GM19023 (cell line): Measurements from ENCODE around the gene ZFYVE27.

ENCODE experiments used
- ATAC-seq: cut with Tn5 transposase; IDR thresholded peaks from one replicate; pipeline ENCODE4 v1.9.1; 2021; ENCODE audit warnings: mild to moderate bottlenecking, moderate library complexity; ENCODE audit not compliant: unreplicated experiment

ZFYVE27 gene

GRCh38 chr10:97766996-97767924 lies 30.3 kb downstream of the ZFYVE27 start:
- no peak for ATAC-seq

GRCh38 chr10:97768322-97769315 lies 31.7 kb downstream of the ZFYVE27 start:
- no peak for ATAC-seq

- no peak for ATAC-seq
These were observed 33.3 kb downstream of the ZFYVE27 start for GRCh38 chr10:97770255-97770654.

GRCh38 chr10:97771055-97771891 lies 34.3 kb downstream of the ZFYVE27 start:
- ATAC-seq: no peak

- no peak for ATAC-seq
These were observed 35.2 kb downstream of the ZFYVE27 start, which contains the start of gene SFRP5 for GRCh38 chr10:97771913-97772823. TSS of gene SFRP5 (minus strand) at chr10:97771999. CDS start at chr10:97771833, 166 bp downstream.

- no peak for ATAC-seq
These were observed 36.2 kb downstream of the ZFYVE27 start for GRCh38 chr10:97773096-97773495.

GRCh38 chr10:97774811-97775294 lies 37.9 kb downstream of the ZFYVE27 start:
- ATAC-seq: no peak

- no peak for ATAC-seq
These were observed 40.2 kb downstream of the ZFYVE27 start for GRCh38 chr10:97777143-97777542.

GRCh38 chr10:97778452-97779302 lies 41.7 kb downstream of the ZFYVE27 start:
- no peak for ATAC-seq

GRCh38 chr10:97779492-97779891 lies 42.6 kb downstream of the ZFYVE27 start:
- no peak for ATAC-seq

GRCh38 chr10:97779975-97780374 lies 43.0 kb downstream of the ZFYVE27 start:
- ATAC-seq: no peak

GRCh38 chr10:97780841-97781617 lies 44.1 kb downstream of the ZFYVE27 start:
- no peak for ATAC-seq

GRCh38 chr10:97781618-97782331 lies 44.8 kb downstream of the ZFYVE27 start:
- no peak for ATAC-seq

- no peak for ATAC-seq
These were observed 45.7 kb downstream of the ZFYVE27 start for GRCh38 chr10:97782455-97783228.

- no peak for ATAC-seq
These were observed 47.4 kb downstream of the ZFYVE27 start for GRCh38 chr10:97784200-97784810.

GRCh38 chr10:97785231-97785630 lies 48.3 kb downstream of the ZFYVE27 start:
- ATAC-seq: no peak
